Panc1 (cell line): ENCODE measurements around the gene TNPO3. TPM values are rescaled to one million over a fixed set of nuclear protein-coding genes. Genes with fewer than 3 reads are reported as not detected.

ENCODE experiments used
- ATAC-seq: fragments of 200-7000 bp; cut with Tn5 transposase; 2 replicates; pipeline ENCODE4 v1.9.1; 2020; ENCODE audit warnings: mild to moderate bottlenecking, moderate library complexity
- BruUV-seq: library from RNA; stranded (reverse); fragments of 400-500 nt; replicated peaks from 2 replicates; lab custom pipeline; 2021; lab: Mats Ljungman, UMichigan
- CTCF ChIA-PET: fragments of 300-600 bp; sonication (Branson Sonifier 250); formaldehyde crosslinking; loops from one replicate; lab custom pipeline; 2022; ENCODE audit warnings: antibody characterized with exemption; lab: Charles Lee
- POLR2A ChIA-PET: fragments of 300-600 bp; sonication (Branson Sonifier 250); formaldehyde crosslinking; loops from one replicate; lab custom pipeline; 2022; ENCODE audit warnings: antibody characterized with exemption; lab: Charles Lee
- DNase-seq: peaks from one replicate; pipeline ENCODE4 v3.0.0-alpha.2; 2010; ENCODE audit warnings: low read depth, low spot score
- H3K27ac ChIP-seq: 2 replicates; pipeline ENCODE4 v1.5.1; 2011; ENCODE audit warnings: mild to moderate bottlenecking, low read length, inconsistent platforms
- H3K27me3 ChIP-seq: fragments of 200-500 bp; sonication (Bioruptor generic); 2 replicates; pipeline ENCODE4 v1.6.0; 2014; ENCODE audit warnings: low read length, inconsistent platforms; ENCODE audit not compliant: control insufficient read depth, insufficient read depth
- H3K36me3 ChIP-seq: fragments of 200-500 bp; sonication (Bioruptor generic); 2 replicates; pipeline ENCODE4 v1.5.1; 2014; ENCODE audit warnings: inconsistent platforms, mild to moderate bottlenecking, low read length, moderate library complexity; ENCODE audit not compliant: control insufficient read depth, insufficient read depth
- H3K4me1 ChIP-seq: 2 replicates; pipeline ENCODE4 v1.5.1; 2011; ENCODE audit warnings: inconsistent platforms, mild to moderate bottlenecking, low read length, moderate library complexity; ENCODE audit not compliant: control insufficient read depth, insufficient read depth
- H3K4me3 ChIP-seq, 2 experiments: 2 replicates each; pipeline ENCODE4 v1.5.1; 2011 to 2012; ENCODE audit warnings: low read depth in 2 of 2, low read length in 2 of 2, mild to moderate bottlenecking in 2 of 2, inconsistent platforms in 1 of 2, moderate library complexity in 1 of 2
- H3K9me3 ChIP-seq: fragments of 200-500 bp; sonication (Bioruptor generic); 2 replicates; pipeline ENCODE4 v1.5.1; 2014; ENCODE audit warnings: low read depth, mild to moderate bottlenecking, inconsistent platforms, low read length, moderate library complexity; ENCODE audit not compliant: control insufficient read depth, insufficient read depth
- CTCF ChIP-seq: fragments of 450-650 bp; IDR thresholded peaks from 2 replicates; pipeline ENCODE4 v1.5.1; 2017; ENCODE audit warnings: mild to moderate bottlenecking
- POLR2AphosphoS5 ChIP-seq: IDR thresholded peaks from 2 replicates; pipeline ENCODE4 v1.6.1; 2012; ENCODE audit warnings: mild to moderate bottlenecking, low read depth, low read length, moderate library complexity
- REST ChIP-seq, 2 experiments: IDR thresholded peaks; 2 replicates each; pipeline ENCODE4 v1.6.1; 2011 to 2012; ENCODE audit warnings: low read depth in 2 of 2, control low read depth in 1 of 2, low read length in 1 of 2, mild to moderate bottlenecking in 1 of 2, moderate library complexity in 1 of 2; ENCODE audit not compliant: insufficient read depth in 1 of 2
- SIN3A ChIP-seq: IDR thresholded peaks from 2 replicates; pipeline ENCODE4 v1.6.1; 2012; ENCODE audit warnings: low read depth, mild to moderate bottlenecking, low read length, moderate library complexity, borderline replicate concordance; ENCODE audit not compliant: insufficient read depth
- TCF7L2 ChIP-seq: IDR thresholded peaks from 2 replicates; pipeline ENCODE4 v1.6.1; 2011; ENCODE audit warnings: mild to moderate bottlenecking, low read depth, low read length, inconsistent platforms
- in situ Hi-C: cut with HindIII; loops from 2 replicates; pipeline ENCODE4 v1.10.0; 2016; ENCODE audit warnings: low sequenced_read_pairs, low pct_unique_long_range_greater_than_20kb
- intact Hi-C: fragments of 100-400 bp; cut with micrococcal nuclease; formaldehyde crosslinking; loops from one replicate; pipeline ENCODE4 v1.10.0; 2022; ENCODE audit not compliant: unreplicated experiment
- total RNA-seq: library from RNA; stranded (reverse); gene quantifications from one replicate; pipeline ENCODE4 v1.2.1, GENCODE V29; 2021; ENCODE audit not compliant: unreplicated experiment

Gene TNPO3
- total RNA-seq, 1 experiment from 2014 or later, result 71.8 TPM

GRCh38 chr7:128928159-128928813 lies 126.6 kb downstream of the TNPO3 start:
- no peak for ATAC-seq
- Histone ChIP-seq H3K27ac (no peak overlapping the region), H3K4me3 (no peak overlapping the region), H3K4me1 (no peaks in the 10 kb centered on the region), H3K9me3 (no peaks in the 10 kb centered on the region), H3K27me3 (peaks cover 2% of the 10 kb centered on the region; the same call in 1 of the 2 replicates), H3K36me3 (no peaks in the 10 kb centered on the region)
- no peak for TF ChIP-seq CTCF
- no peak for TF ChIP-seq REST (IDR thresholded peaks at IDR 0.05; ENCODE audit: insufficient read depth in 1 of 2, low read depth in 2 of 2, low read length in 1 of 2)
- no peak for TF ChIP-seq POLR2AphosphoS5
- TF ChIP-seq SIN3A, result no peak
- TF ChIP-seq TCF7L2, result no peak
- ChIA-PET POLR2A (no interaction called here), CTCF (no interaction called here)
- in situ Hi-C loops, result no loop called here
- intact Hi-C loops, result no loop called here
- no peak for DNase-seq
- no TSS peak for BruUV-seq

GRCh38 chr7:128924707-128925588 lies 130.0 kb downstream of the TNPO3 start:
- Histone ChIP-seq H3K36me3 (no peaks in the 10 kb centered on the region), H3K27me3 (peaks cover 6% of the 10 kb centered on the region), H3K27ac (no peak overlapping the region), H3K4me1 (no peaks in the 10 kb centered on the region), H3K4me3 (no peak overlapping the region), H3K9me3 (no peaks in the 10 kb centered on the region)
- BruUV-seq, result no TSS peak
- intact Hi-C loops (no loop called here), in situ Hi-C loops (no loop called here)
- CTCF ChIA-PET, result no interaction called here
- TF ChIP-seq SIN3A (no peak), TCF7L2 (no peak), CTCF (no peak), REST (IDR thresholded peaks at IDR 0.05; ENCODE audit: insufficient read depth in 1 of 2, low read depth in 2 of 2, low read length in 1 of 2) (no peak), POLR2AphosphoS5 (no peak)
- POLR2A ChIA-PET, result no interaction called here
- no peak for DNase-seq
- ATAC-seq, result no peak
